ENCODE results near the gene AMIGO2. TPM values are rescaled to one million over a fixed set of nuclear protein-coding genes. Genes with fewer than 3 reads are reported as not detected.

Gene AMIGO2, protein sequence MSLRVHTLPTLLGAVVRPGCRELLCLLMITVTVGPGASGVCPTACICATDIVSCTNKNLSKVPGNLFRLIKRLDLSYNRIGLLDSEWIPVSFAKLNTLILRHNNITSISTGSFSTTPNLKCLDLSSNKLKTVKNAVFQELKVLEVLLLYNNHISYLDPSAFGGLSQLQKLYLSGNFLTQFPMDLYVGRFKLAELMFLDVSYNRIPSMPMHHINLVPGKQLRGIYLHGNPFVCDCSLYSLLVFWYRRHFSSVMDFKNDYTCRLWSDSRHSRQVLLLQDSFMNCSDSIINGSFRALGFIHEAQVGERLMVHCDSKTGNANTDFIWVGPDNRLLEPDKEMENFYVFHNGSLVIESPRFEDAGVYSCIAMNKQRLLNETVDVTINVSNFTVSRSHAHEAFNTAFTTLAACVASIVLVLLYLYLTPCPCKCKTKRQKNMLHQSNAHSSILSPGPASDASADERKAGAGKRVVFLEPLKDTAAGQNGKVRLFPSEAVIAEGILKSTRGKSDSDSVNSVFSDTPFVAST
- polyA plus RNA-seq (2013) = 1.2 TPM

DNA sequence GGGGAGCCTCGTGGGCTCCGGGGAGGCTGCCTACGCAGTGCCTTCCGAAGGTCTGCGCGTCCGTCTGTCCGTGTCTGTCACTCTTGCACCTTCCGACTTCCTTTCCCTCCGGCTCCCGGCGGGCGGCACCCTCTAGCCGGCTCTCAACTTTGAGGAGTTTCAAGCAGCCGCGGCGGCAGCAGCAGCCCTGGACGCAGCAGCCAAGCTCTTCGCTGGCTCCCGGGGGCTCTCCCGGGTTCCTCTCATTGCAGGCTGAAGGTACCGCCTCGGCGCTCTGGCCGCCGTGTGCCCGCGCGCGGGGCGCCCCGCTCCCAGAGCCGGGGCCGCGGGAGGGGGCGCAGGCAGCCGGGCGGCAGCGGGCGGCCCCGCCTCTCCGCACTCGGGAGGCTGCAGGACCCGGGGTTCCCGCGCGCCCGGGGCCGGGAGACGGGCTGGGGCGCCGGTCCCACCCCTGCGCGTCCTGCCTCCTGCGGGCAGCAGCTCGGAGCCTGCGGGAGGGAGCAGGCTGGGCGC is at the start of gene AMIGO2, which contains the start of gene PCED1B:
Gene AMIGO2, minus strand, starts transcription at position 492 of the 513 bp plus-strand sequence. CDS start 957 bp downstream, outside the sequence.
Gene PCED1B, plus strand, starts transcription at position 154 of the 513 bp plus-strand sequence. CDS start 155,443 bp downstream, outside the sequence.
- CTCF ChIA-PET = interaction anchor here (0.9 to 3.8 kb wide), 6 partner anchors 10 to 318 kb away, joined by 3 to 23 read pairs (median 6); no protein-coding TSS in a partner anchor
- Histone ChIP-seq H3K27ac (ENCODE audit: insufficient read depth in 1 of 2, low read depth in 1 of 2, low read length in 2 of 2, poor library complexity in 1 of 2, severe bottlenecking in 2 of 2) (no peak within 1 kb of the TSS), H3K4me1 (ENCODE audit: control extremely low read depth in 1 of 4, control insufficient read depth in 4 of 4, insufficient read depth in 4 of 4, low read length in 3 of 4) (peaks cover 13 to 37% (median 26%) of the 10 kb centered on the region in 4 experiments), H3K4me3 (ENCODE audit: control insufficient read depth in 1 of 7, extremely low read depth in 1 of 7, insufficient read depth in 4 of 7, low read depth in 2 of 7, low read length in 6 of 7) (peak within 1 kb of the TSS; percentile 37 to 88 (median 76)), H3K36me3 (ENCODE audit: control insufficient read depth in 4 of 4, insufficient read depth in 4 of 4, low read length in 3 of 4) (no peaks in the 10 kb centered on the region), H3K27me3 (replicated peaks in 2 of 5; ENCODE audit: control insufficient read depth in 4 of 5, insufficient read depth in 5 of 5, low read length in 4 of 5) (peaks cover 0 to 9% (median 2%) of the 10 kb centered on the region in 5 experiments), H3K9me3 (ENCODE audit: control extremely low read depth in 1 of 5, control insufficient read depth in 4 of 5, insufficient read depth in 2 of 5, low read depth in 1 of 5, low read length in 4 of 5) (no peaks in the 10 kb centered on the region)
- DNase-seq = peak; percentile 40 to 59 (median 44)
- WGBS (ENCODE audit: insufficient coverage) = 0% methylated on average over 51 of the region's 58 CpGs
- POLR2A ChIA-PET = interaction anchor here (0.9 to 1.0 kb wide), 2 partner anchors 128 to 1081 kb away, joined by 3 to 4 read pairs; no protein-coding TSS in a partner anchor

DNA sequence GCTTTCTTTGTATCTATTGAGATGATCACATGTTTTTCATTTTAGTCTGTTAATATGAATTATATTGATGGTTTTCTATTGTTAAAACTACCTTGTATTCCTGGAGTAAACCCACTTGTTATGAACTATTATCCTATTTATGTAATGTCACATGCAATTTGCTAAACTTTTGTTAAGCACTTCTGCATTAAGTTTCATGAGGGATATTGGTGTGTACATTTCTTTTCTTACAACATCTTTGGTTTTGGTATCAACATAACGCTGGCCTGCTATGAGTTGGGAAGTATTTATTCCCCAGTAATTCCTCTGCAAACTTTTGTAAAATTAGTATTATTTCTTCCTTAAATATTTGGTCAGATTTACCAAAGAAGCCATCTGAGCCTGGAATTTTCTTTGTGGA is 46.5 kb upstream of the AMIGO2 start:
- no peak for DNase-seq
- H3K36me3 ChIP-seq (ENCODE audit: control insufficient read depth in 4 of 4, insufficient read depth in 4 of 4, low read length in 3 of 4) = no peaks in the 10 kb centered on the region
- no peaks in the 10 kb centered on the region for H3K27me3 ChIP-seq (replicated peaks in 2 of 5; ENCODE audit: control insufficient read depth in 4 of 5, insufficient read depth in 5 of 5, low read length in 4 of 5)
- no peak overlapping the region for H3K27ac ChIP-seq (ENCODE audit: insufficient read depth in 1 of 2, low read depth in 1 of 2, low read length in 2 of 2, poor library complexity in 1 of 2, severe bottlenecking in 2 of 2)
- no peaks in the 10 kb centered on the region for H3K4me1 ChIP-seq (ENCODE audit: control extremely low read depth in 1 of 4, control insufficient read depth in 4 of 4, insufficient read depth in 4 of 4, low read length in 3 of 4)
- H3K9me3 ChIP-seq (ENCODE audit: control extremely low read depth in 1 of 5, control insufficient read depth in 4 of 5, insufficient read depth in 2 of 5, low read depth in 1 of 5, low read length in 4 of 5) = no peaks in the 10 kb centered on the region
- H3K4me3 ChIP-seq (ENCODE audit: control insufficient read depth in 1 of 7, extremely low read depth in 1 of 7, insufficient read depth in 4 of 7, low read depth in 2 of 7, low read length in 6 of 7) = no peak overlapping the region
- POLR2A ChIA-PET = no interaction called here
- CTCF ChIA-PET = no interaction called here
- no CpG with 5 or more reads among the region's 1 CpG for WGBS (ENCODE audit: insufficient coverage)

- ChIA-PET POLR2A (no interaction called here), CTCF (no interaction called here)
- Histone ChIP-seq H3K36me3 (ENCODE audit: control insufficient read depth in 4 of 4, insufficient read depth in 4 of 4, low read length in 3 of 4) (no peaks in the 10 kb centered on the region), H3K4me3 (ENCODE audit: control insufficient read depth in 1 of 7, extremely low read depth in 1 of 7, insufficient read depth in 4 of 7, low read depth in 2 of 7, low read length in 6 of 7) (no peak overlapping the region), H3K27me3 (replicated peaks in 2 of 5; ENCODE audit: control insufficient read depth in 4 of 5, insufficient read depth in 5 of 5, low read length in 4 of 5) (no peaks in the 10 kb centered on the region), H3K4me1 (ENCODE audit: control extremely low read depth in 1 of 4, control insufficient read depth in 4 of 4, insufficient read depth in 4 of 4, low read length in 3 of 4) (no peaks in the 10 kb centered on the region), H3K27ac (ENCODE audit: insufficient read depth in 1 of 2, low read depth in 1 of 2, low read length in 2 of 2, poor library complexity in 1 of 2, severe bottlenecking in 2 of 2) (no peak overlapping the region), H3K9me3 (ENCODE audit: control extremely low read depth in 1 of 5, control insufficient read depth in 4 of 5, insufficient read depth in 2 of 5, low read depth in 1 of 5, low read length in 4 of 5) (no peaks in the 10 kb centered on the region)
- no CpG with 5 or more reads among the region's 1 CpG for WGBS (ENCODE audit: insufficient coverage)
- no peak for DNase-seq
Observed at GRCh38 chr12:47124451-47124850, 44.7 kb upstream of the AMIGO2 start.

DNA sequence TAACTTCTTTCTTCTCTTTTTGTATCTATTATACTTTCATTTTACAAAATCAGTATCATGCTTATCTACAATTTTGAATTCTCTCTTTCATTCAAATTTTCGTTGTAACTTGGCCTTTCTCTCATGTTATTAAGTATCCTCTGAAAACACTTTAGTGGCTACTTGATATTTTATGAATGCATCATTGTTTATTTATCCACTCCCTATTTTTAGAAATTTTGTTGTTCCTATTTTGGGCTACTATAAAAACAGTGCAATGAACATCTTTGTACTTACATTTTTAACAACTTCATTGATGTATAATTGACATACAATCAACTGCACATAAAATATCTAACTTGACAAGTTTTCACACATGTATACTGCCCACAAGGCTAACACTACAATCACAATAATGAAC is 44.0 kb upstream of the AMIGO2 start:
- H3K36me3 ChIP-seq (ENCODE audit: control insufficient read depth in 4 of 4, insufficient read depth in 4 of 4, low read length in 3 of 4) = no peaks in the 10 kb centered on the region
- ChIA-PET CTCF (no interaction called here), POLR2A (no interaction called here)
- H3K4me1 ChIP-seq (ENCODE audit: control extremely low read depth in 1 of 4, control insufficient read depth in 4 of 4, insufficient read depth in 4 of 4, low read length in 3 of 4) = no peaks in the 10 kb centered on the region
- no peak overlapping the region for H3K27ac ChIP-seq (ENCODE audit: insufficient read depth in 1 of 2, low read depth in 1 of 2, low read length in 2 of 2, poor library complexity in 1 of 2, severe bottlenecking in 2 of 2)
- no peaks in the 10 kb centered on the region for H3K27me3 ChIP-seq (replicated peaks in 2 of 5; ENCODE audit: control insufficient read depth in 4 of 5, insufficient read depth in 5 of 5, low read length in 4 of 5)
- peaks cover 0 to 1% (median 0%) of the 10 kb centered on the region in 5 experiments for H3K9me3 ChIP-seq (ENCODE audit: control extremely low read depth in 1 of 5, control insufficient read depth in 4 of 5, insufficient read depth in 2 of 5, low read depth in 1 of 5, low read length in 4 of 5)
- no CpG with 5 or more reads among the region's 1 CpG for WGBS (ENCODE audit: insufficient coverage)
- DNase-seq = no peak
- H3K4me3 ChIP-seq (ENCODE audit: control insufficient read depth in 1 of 7, extremely low read depth in 1 of 7, insufficient read depth in 4 of 7, low read depth in 2 of 7, low read length in 6 of 7) = no peak overlapping the region

DNA sequence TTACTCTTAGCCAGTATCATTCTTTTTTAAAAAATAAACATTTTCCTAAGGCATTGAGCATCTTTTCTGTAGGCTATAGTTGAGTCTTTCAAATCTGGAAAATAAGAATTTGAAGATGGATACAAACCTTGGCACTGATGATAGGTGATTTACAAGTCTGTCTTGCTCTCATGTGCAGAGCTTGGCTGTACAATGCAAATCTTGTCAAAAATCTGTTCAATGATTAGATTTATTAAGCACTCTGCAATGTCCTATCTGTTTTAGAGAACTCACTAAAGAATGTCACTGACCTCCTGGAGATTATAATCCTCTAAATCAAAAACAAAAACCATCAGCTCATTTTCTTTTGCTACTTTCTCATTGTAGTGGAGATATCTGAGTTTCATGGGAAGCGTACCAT is 42.8 kb upstream of the AMIGO2 start:
- no peak for DNase-seq
- Histone ChIP-seq H3K4me3 (ENCODE audit: control insufficient read depth in 1 of 7, extremely low read depth in 1 of 7, insufficient read depth in 4 of 7, low read depth in 2 of 7, low read length in 6 of 7) (no peak overlapping the region), H3K9me3 (ENCODE audit: control extremely low read depth in 1 of 5, control insufficient read depth in 4 of 5, insufficient read depth in 2 of 5, low read depth in 1 of 5, low read length in 4 of 5) (peaks cover 0 to 1% (median 0%) of the 10 kb centered on the region in 5 experiments), H3K27me3 (replicated peaks in 2 of 5; ENCODE audit: control insufficient read depth in 4 of 5, insufficient read depth in 5 of 5, low read length in 4 of 5) (no peaks in the 10 kb centered on the region), H3K36me3 (ENCODE audit: control insufficient read depth in 4 of 4, insufficient read depth in 4 of 4, low read length in 3 of 4) (no peaks in the 10 kb centered on the region), H3K4me1 (ENCODE audit: control extremely low read depth in 1 of 4, control insufficient read depth in 4 of 4, insufficient read depth in 4 of 4, low read length in 3 of 4) (no peaks in the 10 kb centered on the region), H3K27ac (ENCODE audit: insufficient read depth in 1 of 2, low read depth in 1 of 2, low read length in 2 of 2, poor library complexity in 1 of 2, severe bottlenecking in 2 of 2) (no peak overlapping the region)
- CTCF ChIA-PET = no interaction called here
- POLR2A ChIA-PET = no interaction called here
- WGBS (ENCODE audit: insufficient coverage) = 100% methylated on average over 1 of the region's 1 CpG

DNA sequence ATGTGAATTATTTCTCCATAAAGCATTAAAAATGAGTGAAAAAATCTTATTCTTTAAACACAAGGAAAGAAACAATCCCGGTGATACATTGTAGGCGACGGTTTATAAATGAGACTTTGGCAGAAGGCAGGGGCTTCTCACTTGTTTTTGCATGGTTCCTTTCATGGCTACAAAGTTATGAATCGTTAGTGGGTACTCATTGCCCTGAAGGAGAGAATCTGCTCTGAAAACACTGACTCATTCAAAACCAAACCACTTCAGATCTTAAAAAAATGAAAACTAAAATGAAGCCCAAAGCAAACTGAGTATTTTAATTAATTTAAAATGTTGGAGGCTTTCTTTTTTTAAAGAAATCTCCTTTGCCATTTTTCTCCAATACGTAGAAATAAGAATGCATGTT is 41.4 kb upstream of the AMIGO2 start:
- WGBS (ENCODE audit: insufficient coverage) = 100% methylated on average over 2 of the region's 5 CpGs
- no peaks in the 10 kb centered on the region for H3K4me1 ChIP-seq (ENCODE audit: control extremely low read depth in 1 of 4, control insufficient read depth in 4 of 4, insufficient read depth in 4 of 4, low read length in 3 of 4)
- peaks cover 0 to 1% (median 0%) of the 10 kb centered on the region in 5 experiments for H3K9me3 ChIP-seq (ENCODE audit: control extremely low read depth in 1 of 5, control insufficient read depth in 4 of 5, insufficient read depth in 2 of 5, low read depth in 1 of 5, low read length in 4 of 5)
- ChIA-PET POLR2A (no interaction called here), CTCF (interaction anchor here (0.7 kb wide), 1 partner anchor 11 kb away, joined by 3 read pairs; no protein-coding TSS in a partner anchor)
- H3K4me3 ChIP-seq (ENCODE audit: control insufficient read depth in 1 of 7, extremely low read depth in 1 of 7, insufficient read depth in 4 of 7, low read depth in 2 of 7, low read length in 6 of 7) = no peak overlapping the region
- DNase-seq = peak in 2 of 3 donors; percentile 14 to 21
- no peak overlapping the region for H3K27ac ChIP-seq (ENCODE audit: insufficient read depth in 1 of 2, low read depth in 1 of 2, low read length in 2 of 2, poor library complexity in 1 of 2, severe bottlenecking in 2 of 2)
- H3K27me3 ChIP-seq (replicated peaks in 2 of 5; ENCODE audit: control insufficient read depth in 4 of 5, insufficient read depth in 5 of 5, low read length in 4 of 5) = no peaks in the 10 kb centered on the region
- no peaks in the 10 kb centered on the region for H3K36me3 ChIP-seq (ENCODE audit: control insufficient read depth in 4 of 4, insufficient read depth in 4 of 4, low read length in 3 of 4)

DNA sequence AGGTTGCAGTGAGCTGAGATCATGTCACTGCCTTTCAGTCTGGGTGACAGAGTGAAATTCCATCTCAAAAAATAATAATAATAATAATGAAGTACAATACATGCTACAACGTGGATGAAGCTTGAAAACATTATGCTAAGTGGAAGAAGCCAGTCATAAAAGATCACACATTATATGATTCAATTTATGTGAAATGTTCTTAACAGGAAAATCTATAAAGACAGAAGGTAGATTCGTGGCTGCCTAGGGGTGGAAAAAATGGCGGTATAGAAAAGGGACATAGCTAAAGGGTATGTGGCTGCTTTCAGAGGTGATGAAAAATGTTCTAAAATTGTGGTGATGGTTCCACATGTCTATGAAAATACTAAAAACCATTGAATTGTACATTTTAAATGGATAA is 41.0 kb upstream of the AMIGO2 start:
- Histone ChIP-seq H3K9me3 (ENCODE audit: control extremely low read depth in 1 of 5, control insufficient read depth in 4 of 5, insufficient read depth in 2 of 5, low read depth in 1 of 5, low read length in 4 of 5) (peaks cover 0 to 1% (median 0%) of the 10 kb centered on the region in 5 experiments), H3K4me3 (ENCODE audit: control insufficient read depth in 1 of 7, extremely low read depth in 1 of 7, insufficient read depth in 4 of 7, low read depth in 2 of 7, low read length in 6 of 7) (no peak overlapping the region), H3K36me3 (ENCODE audit: control insufficient read depth in 4 of 4, insufficient read depth in 4 of 4, low read length in 3 of 4) (no peaks in the 10 kb centered on the region), H3K27me3 (replicated peaks in 2 of 5; ENCODE audit: control insufficient read depth in 4 of 5, insufficient read depth in 5 of 5, low read length in 4 of 5) (no peaks in the 10 kb centered on the region), H3K27ac (ENCODE audit: insufficient read depth in 1 of 2, low read depth in 1 of 2, low read length in 2 of 2, poor library complexity in 1 of 2, severe bottlenecking in 2 of 2) (no peak overlapping the region), H3K4me1 (ENCODE audit: control extremely low read depth in 1 of 4, control insufficient read depth in 4 of 4, insufficient read depth in 4 of 4, low read length in 3 of 4) (no peaks in the 10 kb centered on the region)
- ChIA-PET CTCF (interaction anchor here (1.2 kb wide), 1 partner anchor 49 kb away, joined by 3 read pairs; no protein-coding TSS in a partner anchor), POLR2A (no interaction called here)
- 100% methylated on average over 2 of the region's 3 CpGs for WGBS (ENCODE audit: insufficient coverage)
- no peak for DNase-seq

Measured in common myeloid progenitor, CD34-positive (primary cell).